Chondrocyte (in vitro differentiated cells): ENCODE data around the gene GABPA. TPM values are rescaled to one million over a fixed set of nuclear protein-coding genes. Genes with fewer than 3 reads are reported as not detected.
"Not testable (repeated sequence)": the region's sequence is repeated elsewhere in the genome, so short reads cannot be mapped to it uniquely, and the experiment has no call there.

Experiments used
- DNase-seq: peaks from one replicate; pipeline ENCODE4 v3.0.0; 2021; ENCODE audit warnings: mixed read lengths, low spot score
- H3K27ac Mint-ChIP-seq: one replicate; pipeline ENCODE4 v1.8.0; 2021; ENCODE audit warnings: mild to moderate bottlenecking, moderate library complexity, mixed read lengths; ENCODE audit not compliant: unreplicated experiment
- H3K27me3 Mint-ChIP-seq: 2 replicates; pipeline ENCODE4 v1.8.0; 2021; ENCODE audit warnings: low read depth, mixed read lengths
- H3K36me3 Mint-ChIP-seq: 2 replicates; pipeline ENCODE4 v1.8.0; 2021; ENCODE audit warnings: low read depth, mixed read lengths
- H3K4me1 Mint-ChIP-seq: 2 replicates; pipeline ENCODE4 v1.8.0; 2021; ENCODE audit warnings: low read depth, mild to moderate bottlenecking, mixed read lengths
- H3K4me3 Mint-ChIP-seq: one replicate; pipeline ENCODE4 v1.8.0; 2021; ENCODE audit warnings: mild to moderate bottlenecking, moderate library complexity, mixed read lengths; ENCODE audit not compliant: unreplicated experiment
- H3K9me3 Mint-ChIP-seq: 2 replicates; pipeline ENCODE4 v1.8.0; 2021; ENCODE audit warnings: low read depth, mixed read lengths
- total RNA-seq: library from RNA; stranded (reverse); gene quantifications from 3 replicates; pipeline ENCODE4 v1.2.1, GENCODE V29; 2021
- TF ChIP-seq, protein P1 (sequence below): fragments of 200-600 bp; sonication (generic); IDR thresholded peaks from 2 replicates; pipeline ENCODE4 v1.5.0; 2021; ENCODE audit warnings: antibody characterized with exemption, mild to moderate bottlenecking, moderate library complexity

GABPA gene
- total RNA-seq, 1 donor from 2014 or later = 17.9 TPM

DNA sequence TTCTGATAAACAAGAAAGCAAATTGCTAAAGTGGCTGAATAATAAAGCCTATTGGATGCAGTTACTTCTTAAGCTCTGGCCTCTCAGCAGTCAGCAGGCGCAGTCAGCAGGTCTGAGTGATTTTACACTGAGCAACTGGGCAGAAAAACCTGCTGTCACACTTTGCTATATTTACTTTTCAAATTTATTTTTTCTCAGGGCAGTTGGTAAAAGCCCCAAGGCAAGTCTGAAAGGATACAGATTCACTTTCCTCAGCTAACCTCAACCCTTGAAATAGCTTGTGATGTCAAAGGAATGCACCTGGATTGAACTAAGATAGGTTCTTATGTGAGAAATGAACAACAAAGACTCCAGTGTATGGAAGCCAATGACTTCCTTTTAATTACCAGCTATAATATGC lies 34.0 kb upstream of the GABPA start:
- TF ChIP-seq, protein P1, sequence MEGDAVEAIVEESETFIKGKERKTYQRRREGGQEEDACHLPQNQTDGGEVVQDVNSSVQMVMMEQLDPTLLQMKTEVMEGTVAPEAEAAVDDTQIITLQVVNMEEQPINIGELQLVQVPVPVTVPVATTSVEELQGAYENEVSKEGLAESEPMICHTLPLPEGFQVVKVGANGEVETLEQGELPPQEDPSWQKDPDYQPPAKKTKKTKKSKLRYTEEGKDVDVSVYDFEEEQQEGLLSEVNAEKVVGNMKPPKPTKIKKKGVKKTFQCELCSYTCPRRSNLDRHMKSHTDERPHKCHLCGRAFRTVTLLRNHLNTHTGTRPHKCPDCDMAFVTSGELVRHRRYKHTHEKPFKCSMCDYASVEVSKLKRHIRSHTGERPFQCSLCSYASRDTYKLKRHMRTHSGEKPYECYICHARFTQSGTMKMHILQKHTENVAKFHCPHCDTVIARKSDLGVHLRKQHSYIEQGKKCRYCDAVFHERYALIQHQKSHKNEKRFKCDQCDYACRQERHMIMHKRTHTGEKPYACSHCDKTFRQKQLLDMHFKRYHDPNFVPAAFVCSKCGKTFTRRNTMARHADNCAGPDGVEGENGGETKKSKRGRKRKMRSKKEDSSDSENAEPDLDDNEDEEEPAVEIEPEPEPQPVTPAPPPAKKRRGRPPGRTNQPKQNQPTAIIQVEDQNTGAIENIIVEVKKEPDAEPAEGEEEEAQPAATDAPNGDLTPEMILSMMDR = no peak
- Mint-ChIP-seq H3K9me3 (no peaks in the 10 kb centered on the region), H3K4me1 (peaks cover 7% of the 10 kb centered on the region), H3K27me3 (no peaks in the 10 kb centered on the region), H3K27ac (no peak overlapping the region), H3K36me3 (no peaks in the 10 kb centered on the region), H3K4me3 (no peak overlapping the region)
- no peak for DNase-seq

DNA sequence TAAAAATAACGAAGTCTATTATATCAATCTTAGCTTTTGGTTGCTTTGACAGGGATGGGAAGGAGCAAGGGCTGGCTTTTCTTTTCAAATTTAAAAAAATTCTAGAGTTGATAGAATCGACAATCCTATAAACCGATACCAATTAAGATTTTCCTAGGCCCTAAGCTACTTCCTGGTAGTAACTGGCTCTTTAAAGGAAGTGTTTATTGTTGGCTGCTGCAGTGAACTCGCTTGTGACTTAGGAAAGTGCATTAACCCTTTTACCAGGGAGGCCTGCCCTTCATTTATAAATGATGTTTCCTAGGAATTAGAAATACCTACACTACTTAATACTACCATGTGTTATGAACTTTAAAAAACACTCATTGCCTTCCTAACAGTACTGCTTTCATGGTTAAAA lies 33.2 kb upstream of the GABPA start:
- H3K36me3 Mint-ChIP-seq = no peaks in the 10 kb centered on the region
- TF ChIP-seq, protein P1 = no peak
- no peak for DNase-seq
- H3K27me3 Mint-ChIP-seq = no peaks in the 10 kb centered on the region
- peaks cover 7% of the 10 kb centered on the region for H3K4me1 Mint-ChIP-seq
- no peaks in the 10 kb centered on the region for H3K9me3 Mint-ChIP-seq
- no peak overlapping the region for H3K27ac Mint-ChIP-seq
- H3K4me3 Mint-ChIP-seq = no peak overlapping the region

DNA sequence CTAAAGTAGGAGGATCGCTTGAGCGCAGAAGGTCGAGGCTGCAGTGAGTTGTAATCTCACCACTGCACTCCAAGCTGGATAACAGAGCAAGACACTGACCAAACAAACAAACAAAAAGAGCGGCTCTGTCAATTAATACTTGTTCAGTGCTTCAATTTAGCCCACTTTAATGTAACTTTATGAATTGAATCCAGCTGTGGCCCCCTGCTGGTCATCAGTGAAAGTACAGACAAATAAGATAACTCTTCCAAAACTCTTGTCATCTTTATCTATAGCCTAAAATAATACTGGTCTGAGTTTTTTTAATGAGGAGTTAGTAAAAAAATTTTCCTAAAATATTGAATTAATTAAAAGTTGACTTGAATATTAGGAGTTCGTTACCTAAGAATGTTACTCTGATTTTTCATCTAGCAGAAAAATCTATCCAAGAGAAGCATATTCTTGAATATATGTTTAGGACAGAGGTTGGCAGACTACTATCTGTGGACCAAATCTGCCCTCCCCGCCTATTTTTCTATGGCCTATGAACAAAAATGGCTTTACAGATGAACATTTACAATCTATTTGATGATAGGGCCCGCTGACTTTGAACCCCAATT lies 26.2 kb upstream of the GABPA start:
- H3K9me3 Mint-ChIP-seq = no peaks in the 10 kb centered on the region
- H3K4me3 Mint-ChIP-seq = no peak overlapping the region
- H3K4me1 Mint-ChIP-seq = no peaks in the 10 kb centered on the region
- no peak overlapping the region for H3K27ac Mint-ChIP-seq
- DNase-seq = no peak
- H3K27me3 Mint-ChIP-seq = no peaks in the 10 kb centered on the region
- H3K36me3 Mint-ChIP-seq = peaks cover 2% of the 10 kb centered on the region
- TF ChIP-seq, protein P1 = peak; percentile 95

DNA sequence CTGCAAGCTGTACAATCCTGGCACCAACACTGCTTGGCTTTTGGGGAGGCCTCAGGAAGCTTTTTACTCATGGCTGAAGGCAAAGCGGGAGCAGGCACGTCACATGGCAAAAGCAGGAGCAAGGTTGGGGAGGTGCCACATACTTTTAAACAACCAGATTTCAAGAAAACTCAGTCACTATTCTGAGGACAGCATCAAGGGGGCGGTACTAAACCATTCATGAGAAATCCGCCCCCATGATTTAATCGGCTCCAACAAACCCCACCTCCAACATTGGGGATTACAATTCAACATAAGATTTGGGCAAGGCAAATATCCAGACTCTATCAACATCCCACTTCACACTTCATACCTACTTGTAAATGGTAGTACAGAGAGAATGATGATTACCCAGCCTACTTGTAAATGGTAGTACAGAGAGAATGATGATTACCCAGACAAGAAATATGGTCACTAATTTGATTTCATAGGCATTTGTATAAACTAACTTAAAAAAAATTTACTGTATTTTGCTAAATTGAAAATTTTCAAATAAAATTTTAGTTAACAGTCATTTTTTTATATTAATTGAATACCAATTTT lies 25.0 kb upstream of the GABPA start:
- no peaks in the 10 kb centered on the region for H3K4me1 Mint-ChIP-seq
- H3K27ac Mint-ChIP-seq = no peak overlapping the region
- TF ChIP-seq, protein P1 = no peak
- no peaks in the 10 kb centered on the region for H3K27me3 Mint-ChIP-seq
- H3K36me3 Mint-ChIP-seq = peaks cover 2% of the 10 kb centered on the region
- no peaks in the 10 kb centered on the region for H3K9me3 Mint-ChIP-seq
- no peak for DNase-seq
- no peak overlapping the region for H3K4me3 Mint-ChIP-seq

DNA sequence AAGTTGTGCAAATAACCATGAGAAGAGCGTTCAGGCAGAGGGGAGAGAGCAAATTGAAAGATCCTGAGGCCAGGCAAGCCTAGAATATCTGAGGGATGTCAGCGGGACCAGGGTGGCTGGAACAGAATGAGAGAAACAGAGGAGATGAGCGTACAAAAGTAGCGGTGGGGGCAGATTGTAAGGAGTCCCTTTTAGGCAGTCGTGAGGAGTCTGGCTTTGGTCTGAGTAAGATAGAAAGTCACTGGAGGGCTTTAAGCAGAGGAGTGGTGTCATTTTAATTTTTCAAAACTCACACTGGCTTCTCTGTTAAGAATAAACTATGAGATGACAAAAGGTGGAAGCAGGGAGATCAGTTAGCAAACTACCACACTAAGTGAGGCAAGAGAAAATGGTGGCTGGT lies 24.2 kb upstream of the GABPA start:
- no peak overlapping the region for H3K4me3 Mint-ChIP-seq
- H3K36me3 Mint-ChIP-seq = peaks cover 2% of the 10 kb centered on the region
- DNase-seq = no peak
- TF ChIP-seq, protein P1 = no peak
- no peak overlapping the region for H3K27ac Mint-ChIP-seq
- no peaks in the 10 kb centered on the region for H3K27me3 Mint-ChIP-seq
- H3K9me3 Mint-ChIP-seq = no peaks in the 10 kb centered on the region
- H3K4me1 Mint-ChIP-seq = no peaks in the 10 kb centered on the region

DNA sequence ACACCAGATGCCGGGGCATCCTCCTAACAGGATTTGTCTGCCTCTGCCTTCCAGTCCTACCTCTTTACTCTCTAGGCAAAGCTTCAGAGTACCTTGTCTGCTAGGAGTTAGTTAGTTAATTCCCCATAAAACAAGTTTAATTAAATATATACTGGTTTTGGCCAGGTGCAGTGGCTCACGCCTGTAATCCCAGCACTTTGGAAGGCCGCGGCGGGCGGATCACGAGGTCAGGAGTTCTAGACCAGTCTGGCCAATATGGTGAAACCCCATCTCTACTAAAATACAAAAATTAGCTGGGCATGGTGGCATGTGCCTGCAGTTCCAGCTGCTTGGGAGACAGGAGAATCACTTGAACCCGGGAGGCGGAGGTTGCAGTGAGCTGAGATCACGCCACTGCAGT lies 20.7 kb upstream of the GABPA start:
- H3K9me3 Mint-ChIP-seq, H3K4me1 Mint-ChIP-seq, H3K27me3 Mint-ChIP-seq, H3K36me3 Mint-ChIP-seq, DNase-seq, H3K27ac Mint-ChIP-seq, H3K4me3 Mint-ChIP-seq: not testable (repeated sequence)
